IPS-18a (cell line): ENCODE data around the gene NCBP3.

Experiments used
- H3K27ac ChIP-seq: one replicate; pipeline ENCODE4 v1.5.1; 2013; ENCODE audit warnings: low read length
- H3K27me3 ChIP-seq: one replicate; pipeline ENCODE4 v1.6.1; 2013; ENCODE audit warnings: mild to moderate bottlenecking, low read length; ENCODE audit not compliant: control insufficient read depth, insufficient read depth
- H3K36me3 ChIP-seq: one replicate; pipeline ENCODE4 v1.6.1; 2013; ENCODE audit warnings: low read depth, low read length; ENCODE audit not compliant: control insufficient read depth
- H3K4me1 ChIP-seq: one replicate; pipeline ENCODE4 v1.6.1; 2013; ENCODE audit warnings: low read depth, low read length; ENCODE audit not compliant: control insufficient read depth
- H3K4me3 ChIP-seq: one replicate; pipeline ENCODE4 v1.5.1; 2013; ENCODE audit warnings: low read length
- H3K9ac ChIP-seq: one replicate; pipeline ENCODE4 v1.6.1; 2013; ENCODE audit warnings: mild to moderate bottlenecking, low read length, moderate library complexity
- H3K9me3 ChIP-seq: one replicate; pipeline ENCODE4 v1.6.1; 2013; ENCODE audit warnings: low read depth, low read length; ENCODE audit not compliant: control insufficient read depth

NCBP3 gene

DNA sequence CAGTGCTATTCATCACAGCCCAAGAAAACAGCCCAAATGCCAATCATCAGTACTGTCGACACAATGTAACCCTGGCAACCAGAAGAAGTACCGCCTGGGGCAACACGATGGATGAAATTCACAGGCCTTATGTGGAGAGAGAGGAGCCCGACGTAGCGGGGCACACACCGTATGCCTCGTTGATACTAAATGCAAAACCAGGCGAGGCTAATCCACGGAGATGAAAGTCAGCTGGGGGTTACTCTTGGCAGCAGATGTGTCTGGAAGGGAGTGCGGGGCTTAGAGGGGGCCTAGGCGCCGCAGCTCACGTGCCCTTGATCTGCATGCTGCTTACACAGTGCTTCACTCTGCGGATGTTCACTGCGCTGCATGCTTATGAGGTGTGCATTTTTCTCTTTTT is 74.9 kb downstream of the NCBP3 start:
- Histone ChIP-seq H3K4me3 (no peak overlapping the region), H3K9ac (no peak overlapping the region), H3K9me3 (no peaks in the 10 kb centered on the region), H3K4me1 (no peaks in the 10 kb centered on the region), H3K36me3 (no peaks in the 10 kb centered on the region), H3K27me3 (no peaks in the 10 kb centered on the region), H3K27ac (no peak overlapping the region)

DNA sequence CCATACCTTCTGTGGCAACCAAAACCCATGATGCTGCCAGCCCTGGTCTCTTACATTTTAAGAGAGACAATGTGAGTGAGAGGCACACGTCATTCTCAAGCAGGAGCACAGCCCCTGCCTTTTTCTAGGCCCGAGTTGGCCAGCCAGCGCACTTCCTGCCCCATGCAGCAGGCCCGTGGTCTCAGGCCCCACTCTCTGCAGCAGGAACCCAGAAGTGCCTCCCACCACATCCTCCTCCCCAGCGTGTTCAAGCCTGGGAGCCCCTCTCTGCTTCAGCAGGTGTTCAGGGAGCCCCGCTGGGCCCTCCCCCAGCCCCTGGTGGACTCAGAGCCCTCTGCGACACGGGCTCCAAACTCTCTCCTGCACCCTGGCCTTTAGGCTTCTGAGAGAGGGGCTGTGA is 75.6 kb downstream of the NCBP3 start:
- Histone ChIP-seq H3K9me3 (no peaks in the 10 kb centered on the region), H3K4me3 (no peak overlapping the region), H3K4me1 (no peaks in the 10 kb centered on the region), H3K9ac (no peak overlapping the region), H3K36me3 (no peaks in the 10 kb centered on the region), H3K27me3 (no peaks in the 10 kb centered on the region), H3K27ac (no peak overlapping the region)

DNA sequence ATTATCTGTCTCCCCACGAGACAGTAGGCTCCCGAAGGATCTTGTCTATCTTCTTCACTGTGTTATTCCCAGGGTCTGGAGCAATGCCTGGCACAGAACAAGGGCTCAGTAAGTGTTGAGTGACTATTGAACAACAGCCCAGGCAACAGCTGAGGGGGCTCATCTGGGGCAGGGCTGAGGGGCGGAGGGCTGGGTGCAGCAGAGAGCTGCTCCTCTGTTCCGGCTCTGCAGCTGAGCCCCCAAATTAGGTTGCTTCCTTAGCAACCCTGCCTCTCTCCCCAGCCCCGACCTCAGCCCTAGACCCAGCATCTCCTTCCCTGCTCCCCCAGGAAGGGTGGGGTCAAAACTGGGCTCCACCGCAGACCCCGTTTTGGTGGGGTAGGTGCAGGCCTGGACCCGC is 77.3 kb downstream of the NCBP3 start:
- Histone ChIP-seq H3K9ac (no peak overlapping the region), H3K9me3 (no peaks in the 10 kb centered on the region), H3K27me3 (no peaks in the 10 kb centered on the region), H3K36me3 (no peaks in the 10 kb centered on the region), H3K4me1 (no peaks in the 10 kb centered on the region), H3K27ac (no peak overlapping the region), H3K4me3 (no peak overlapping the region)

DNA sequence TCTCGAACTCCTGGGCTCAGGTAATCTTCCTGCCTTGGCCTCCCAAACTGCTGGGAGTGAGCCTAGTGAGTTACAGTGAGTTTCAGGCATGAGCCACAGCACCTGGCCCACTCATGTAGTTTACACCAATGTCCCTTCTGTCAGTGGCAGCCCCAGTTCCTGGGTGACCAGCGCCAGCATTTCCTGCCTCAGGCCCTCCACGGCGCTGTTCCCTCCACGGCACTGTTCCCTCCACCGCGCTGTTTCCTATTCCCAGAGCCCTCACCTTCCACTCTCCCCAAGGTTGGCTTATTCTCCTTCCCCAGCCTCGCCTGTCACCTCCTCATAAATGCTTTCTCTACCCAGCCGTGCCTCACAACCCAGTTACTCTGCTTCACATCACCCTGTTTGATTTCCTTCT is 77.7 kb downstream of the NCBP3 start:
- H3K36me3 ChIP-seq, result no peaks in the 10 kb centered on the region
- no peaks in the 10 kb centered on the region for H3K9me3 ChIP-seq
- H3K27ac ChIP-seq, result no peak overlapping the region
- no peak overlapping the region for H3K9ac ChIP-seq
- H3K4me3 ChIP-seq, result no peak overlapping the region
- no peaks in the 10 kb centered on the region for H3K4me1 ChIP-seq
- H3K27me3 ChIP-seq, result no peaks in the 10 kb centered on the region

DNA sequence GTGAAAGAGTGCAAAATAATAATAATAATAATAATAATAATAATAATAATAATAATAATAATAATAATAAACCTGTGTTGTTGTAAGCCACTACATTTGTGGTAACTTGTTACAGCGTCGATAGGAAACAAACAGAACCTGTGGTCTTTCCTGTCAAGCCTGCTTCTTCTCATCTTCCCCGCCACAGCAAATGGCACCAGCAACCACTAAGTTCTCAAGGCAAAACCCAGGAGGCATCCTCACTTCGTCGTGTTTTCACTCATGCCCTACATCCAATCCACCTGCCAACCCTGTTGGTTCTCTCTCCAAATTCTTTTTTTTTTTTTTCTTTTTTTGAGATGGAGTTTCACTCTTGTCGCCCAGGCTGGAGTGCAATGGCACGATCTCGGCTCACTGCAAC is 79.3 kb downstream of the NCBP3 start:
- H3K4me1 ChIP-seq, result no peaks in the 10 kb centered on the region
- H3K9ac ChIP-seq, result no peak overlapping the region
- H3K9me3 ChIP-seq, result no peaks in the 10 kb centered on the region
- no peak overlapping the region for H3K4me3 ChIP-seq
- no peaks in the 10 kb centered on the region for H3K27me3 ChIP-seq
- H3K36me3 ChIP-seq, result no peaks in the 10 kb centered on the region
- H3K27ac ChIP-seq, result no peak overlapping the region

DNA sequence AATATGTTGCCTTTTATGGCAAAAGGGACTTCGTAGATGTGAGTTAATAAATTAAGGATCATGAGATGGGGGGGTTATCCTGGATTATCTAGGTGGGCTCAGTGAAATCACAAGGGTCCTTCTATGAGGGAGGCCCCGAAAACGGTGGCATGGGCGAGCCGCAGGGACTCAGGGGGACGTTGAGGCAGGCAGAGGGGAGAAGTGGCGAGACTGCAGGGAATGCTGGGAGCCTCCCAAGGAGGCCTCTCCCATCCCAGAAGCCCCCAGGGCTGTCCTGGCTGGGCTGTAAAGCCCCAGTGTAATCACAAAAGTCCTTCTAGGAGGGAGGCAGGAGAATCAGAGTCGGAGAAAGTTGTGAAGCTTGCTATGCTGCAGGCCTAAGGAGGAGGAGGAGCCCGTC is 80.1 kb downstream of the NCBP3 start:
- H3K36me3 ChIP-seq, result no peaks in the 10 kb centered on the region
- no peaks in the 10 kb centered on the region for H3K4me1 ChIP-seq
- H3K9ac ChIP-seq, result no peak overlapping the region
- H3K9me3 ChIP-seq, result no peaks in the 10 kb centered on the region
- no peak overlapping the region for H3K4me3 ChIP-seq
- no peaks in the 10 kb centered on the region for H3K27me3 ChIP-seq
- no peak overlapping the region for H3K27ac ChIP-seq

DNA sequence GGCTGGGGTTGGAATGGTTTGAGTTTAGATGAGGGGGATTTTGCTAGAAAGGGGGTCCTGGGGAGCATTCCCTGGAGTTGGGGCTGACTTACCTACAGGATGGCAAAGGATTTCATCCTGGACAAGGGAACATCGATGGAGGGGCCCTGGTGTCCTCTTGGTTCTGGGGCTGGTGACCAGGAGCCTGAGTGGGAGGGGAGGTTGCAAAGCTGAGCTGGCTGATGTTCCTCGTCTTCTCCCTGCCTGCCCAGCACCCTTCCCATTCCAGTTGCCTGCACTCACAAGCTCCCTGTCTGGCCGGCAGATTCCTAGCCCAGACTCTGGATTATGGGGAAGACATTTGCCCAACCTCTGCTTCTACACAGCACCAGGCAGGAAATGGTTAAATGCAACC is 82.3 kb downstream of the NCBP3 start:
- Histone ChIP-seq H3K27ac (no peak overlapping the region), H3K9ac (no peak overlapping the region), H3K27me3 (no peaks in the 10 kb centered on the region), H3K9me3 (no peaks in the 10 kb centered on the region), H3K4me1 (no peaks in the 10 kb centered on the region), H3K36me3 (no peaks in the 10 kb centered on the region), H3K4me3 (no peak overlapping the region)

GRCh38 chr17:3762922-3763776 is 82.9 kb downstream of the NCBP3 start:
- Histone ChIP-seq H3K27ac (no peak overlapping the region), H3K9ac (no peak overlapping the region), H3K4me1 (no peaks in the 10 kb centered on the region)

DNA sequence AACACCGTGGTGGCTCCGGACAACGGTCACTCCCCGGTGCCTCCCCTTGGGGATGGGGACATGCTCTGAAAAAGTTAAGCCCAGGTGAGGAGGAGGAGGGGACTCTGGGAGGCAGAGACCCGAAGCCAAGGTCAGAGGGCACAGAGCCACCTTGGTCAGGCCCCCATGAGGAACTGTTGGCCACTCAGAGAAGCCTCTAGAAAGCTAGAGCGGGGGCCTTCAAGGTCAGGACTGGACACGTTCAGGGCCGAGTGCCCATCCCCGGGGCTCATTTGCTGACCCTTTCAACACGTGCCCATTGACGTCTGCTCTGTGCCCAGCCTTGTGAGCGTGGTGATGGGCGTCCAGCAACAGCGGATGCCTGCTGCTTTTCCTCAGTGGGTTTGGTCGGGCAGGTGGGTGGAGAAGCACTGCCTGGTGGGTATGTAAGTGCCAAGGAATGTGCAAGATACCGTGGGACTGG is 84.1 kb downstream of the NCBP3 start:
- H3K4me3 ChIP-seq, result no peak overlapping the region
- no peak overlapping the region for H3K9ac ChIP-seq
- H3K27me3 ChIP-seq, result no peaks in the 10 kb centered on the region
- no peaks in the 10 kb centered on the region for H3K36me3 ChIP-seq
- no peaks in the 10 kb centered on the region for H3K9me3 ChIP-seq
- H3K4me1 ChIP-seq, result no peaks in the 10 kb centered on the region
- H3K27ac ChIP-seq, result no peak overlapping the region

More at GRCh38 chr17:3762922-3763776, 82.9 kb downstream of the NCBP3 start:
- Histone ChIP-seq H3K4me3 (no peak overlapping the region), H3K9me3 (no peaks in the 10 kb centered on the region), H3K36me3 (no peaks in the 10 kb centered on the region), H3K27me3 (no peaks in the 10 kb centered on the region)

DNA sequence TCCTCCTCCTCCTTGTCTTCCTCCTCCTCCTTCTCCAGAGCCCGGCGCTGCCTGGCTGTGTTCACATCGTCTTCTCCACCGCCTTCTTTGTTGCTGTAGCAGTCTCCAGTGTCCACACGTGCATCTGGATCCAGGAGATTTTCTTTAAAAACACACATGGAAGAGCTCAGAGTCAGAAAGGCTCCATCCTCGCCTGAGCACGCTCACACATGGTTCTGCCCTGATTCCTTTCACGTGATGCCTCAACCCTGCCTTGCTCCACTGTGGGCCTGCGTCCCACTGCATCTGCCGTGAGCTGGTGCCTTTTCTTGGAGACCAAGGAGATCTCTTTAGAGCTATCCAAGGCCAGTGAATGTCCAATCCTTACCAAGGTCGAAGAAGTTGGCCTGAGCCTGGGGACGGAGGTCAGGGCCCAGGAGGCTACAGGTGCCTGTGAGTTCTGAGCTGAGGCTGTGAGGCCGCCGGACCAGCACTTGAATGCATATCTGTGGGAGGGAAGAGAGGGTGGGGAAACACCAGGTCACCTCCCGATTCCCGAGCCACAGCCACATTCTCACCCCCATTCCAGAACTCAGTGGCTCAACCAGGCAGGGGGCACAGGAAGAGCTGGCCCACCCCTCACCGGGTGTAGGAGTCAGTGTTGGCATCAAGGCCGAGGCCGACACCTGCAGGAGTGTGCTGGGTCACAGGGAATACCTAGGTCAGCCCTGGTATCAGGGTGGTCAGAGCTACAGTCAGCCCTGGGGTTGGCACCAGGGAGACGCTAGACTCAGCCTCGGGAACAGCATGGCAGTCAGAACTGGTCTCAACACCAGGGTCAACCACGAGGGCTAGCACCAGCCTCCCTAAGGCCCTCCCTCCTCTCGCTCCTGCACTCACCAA is 84.8 kb downstream of the NCBP3 start:
- H3K27me3 ChIP-seq, result no peaks in the 10 kb centered on the region
- H3K4me3 ChIP-seq, result no peak overlapping the region
- no peak overlapping the region for H3K27ac ChIP-seq
- H3K36me3 ChIP-seq, result no peaks in the 10 kb centered on the region
- H3K9ac ChIP-seq, result no peak overlapping the region
- no peaks in the 10 kb centered on the region for H3K4me1 ChIP-seq
- H3K9me3 ChIP-seq, result no peaks in the 10 kb centered on the region

DNA sequence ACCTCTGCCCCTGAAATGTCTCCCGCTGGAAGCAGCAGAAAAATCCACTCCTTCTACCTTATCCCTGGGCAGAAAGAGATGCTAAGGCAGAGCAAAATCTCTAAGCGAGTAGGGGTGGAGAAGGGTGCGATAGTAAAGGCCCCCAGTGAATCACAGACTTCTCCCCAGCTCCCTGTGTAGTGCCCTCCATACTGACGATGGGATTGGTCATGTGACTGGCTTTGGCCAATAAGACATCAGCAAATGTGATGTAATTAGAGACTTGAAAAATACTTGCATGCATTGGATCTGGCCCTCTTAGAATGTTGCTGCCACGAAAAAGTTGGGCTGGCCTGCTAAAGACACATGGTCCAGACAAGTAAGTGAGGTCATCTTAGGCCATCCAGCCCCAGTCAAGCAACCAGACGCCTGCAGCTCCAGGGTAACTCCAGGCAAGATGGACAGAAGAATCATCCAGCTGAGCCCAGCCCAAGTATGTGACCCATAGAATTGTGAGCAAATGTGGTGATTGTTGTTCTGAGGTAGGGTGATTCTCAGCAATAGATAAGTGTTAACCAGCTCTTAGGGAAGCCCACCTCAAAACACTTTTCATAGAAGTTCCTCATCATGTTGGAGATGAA is 86.3 kb downstream of the NCBP3 start:
- no peaks in the 10 kb centered on the region for H3K36me3 ChIP-seq
- no peak overlapping the region for H3K4me3 ChIP-seq
- no peak overlapping the region for H3K9ac ChIP-seq
- H3K27me3 ChIP-seq, result no peaks in the 10 kb centered on the region
- no peaks in the 10 kb centered on the region for H3K9me3 ChIP-seq
- no peaks in the 10 kb centered on the region for H3K4me1 ChIP-seq
- H3K27ac ChIP-seq, result no peak overlapping the region
